HG03196 (cell line): ENCODE measurements around the gene LGALS12.

Experiments
- ATAC-seq: cut with Tn5 transposase; IDR thresholded peaks from one replicate; pipeline ENCODE4 v1.9.1; 2021; ENCODE audit not compliant: unreplicated experiment

Gene LGALS12

GRCh38 chr11:63560506-63561180 is 54.8 kb downstream of the LGALS12 start:
- ATAC-seq: no peak

- no peak for ATAC-seq
These were observed 57.5 kb downstream of the LGALS12 start, which contains the start of gene PLAAT2 for GRCh38 chr11:63563201-63564055. Gene PLAAT2 (minus strand): TSS chr11:63563379. CDS start chr11:63563324, 55 bp downstream.

- peak; percentile 46 for ATAC-seq
These were observed 58.3 kb downstream of the LGALS12 start for GRCh38 chr11:63564056-63564774.

GRCh38 chr11:63564784-63565350 is 59.0 kb downstream of the LGALS12 start:
- ATAC-seq: no peak
